Stimulated activated CD8-positive, alpha-beta memory T cell treated with anti-CD3 and anti-CD28 coated beads, Interleukin-7, amount 100 ng/mL, for 4 hours (primary cell): ENCODE measurements around the gene DNLZ.

ENCODE experiments used
- DNase-seq, 2 donors: peaks; one replicate each; pipeline ENCODE4 v3.0.0-alpha.2; 2020; ENCODE audit warnings: low read depth in 2 of 2

DNLZ gene

DNA sequence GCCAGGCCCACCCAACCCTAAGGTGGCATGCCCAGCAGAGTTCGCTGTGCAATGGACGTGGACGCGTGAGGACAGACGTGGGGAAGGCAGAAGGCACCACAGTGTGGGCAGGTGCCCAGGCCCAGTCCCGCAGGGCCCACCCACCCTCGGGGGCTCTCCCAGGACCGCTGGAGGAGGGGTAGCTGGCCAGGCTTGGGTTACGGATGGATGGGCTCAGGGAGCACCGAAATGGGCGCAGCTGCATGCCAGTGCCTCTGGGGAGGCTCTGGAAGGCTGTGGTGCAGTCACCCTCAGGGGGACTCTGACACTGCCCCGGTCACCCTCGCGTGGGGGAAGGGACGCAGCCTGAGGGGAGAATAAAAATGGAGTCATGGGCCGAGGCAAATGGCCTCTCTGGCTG lies 45.8 kb downstream of the DNLZ start:
- no peak for DNase-seq

- no peak for DNase-seq
Observed at GRCh38 chr9:136316896-136317676, 46.5 kb downstream of the DNLZ start.

DNA sequence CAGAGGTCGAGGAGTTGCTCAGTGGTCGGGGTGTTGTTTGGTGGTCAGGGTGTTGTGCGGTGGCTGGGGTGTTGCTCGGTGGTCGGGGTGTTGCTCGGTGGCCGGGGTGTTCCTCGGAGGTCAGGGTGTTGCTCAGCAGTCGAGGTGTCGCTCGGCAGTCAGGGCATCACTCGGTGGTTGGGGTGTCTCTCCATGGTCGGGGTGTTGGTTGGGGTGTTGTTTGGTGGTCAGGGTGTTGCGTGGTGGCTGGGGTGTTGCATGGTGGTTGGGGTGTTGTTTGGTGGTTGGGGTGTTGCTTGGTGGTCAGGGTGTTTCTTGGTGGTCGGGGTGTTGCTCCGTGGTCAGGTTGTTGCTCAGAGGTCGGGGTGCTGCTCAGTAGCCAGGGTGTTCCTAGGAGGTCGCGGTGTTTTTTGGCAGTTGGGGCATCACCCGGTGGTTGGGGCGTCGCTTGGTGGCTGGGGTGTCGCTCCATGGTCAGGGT lies 47.2 kb downstream of the DNLZ start:
- DNase-seq: peak; percentile 15 to 27

DNA sequence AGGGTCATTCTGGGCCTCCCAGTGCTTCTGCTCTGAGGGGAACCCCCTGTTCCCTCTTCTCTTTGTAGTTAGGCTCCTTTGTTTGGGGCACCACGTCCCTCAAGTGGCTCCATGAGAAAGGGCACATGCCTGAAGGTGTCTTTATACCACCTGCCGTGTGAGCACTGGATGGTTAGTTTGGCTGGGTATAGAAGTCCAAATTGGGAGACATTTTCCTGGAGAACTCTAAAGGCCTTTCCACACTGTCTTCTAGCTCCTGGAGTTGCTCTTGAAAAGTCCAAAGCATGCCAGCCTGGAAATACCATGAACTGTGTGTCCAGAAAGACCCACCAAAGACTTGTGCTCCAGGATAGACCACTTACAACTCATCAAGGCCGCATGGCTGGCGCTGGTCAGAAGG lies 48.6 kb downstream of the DNLZ start:
- DNase-seq: no peak

DNA sequence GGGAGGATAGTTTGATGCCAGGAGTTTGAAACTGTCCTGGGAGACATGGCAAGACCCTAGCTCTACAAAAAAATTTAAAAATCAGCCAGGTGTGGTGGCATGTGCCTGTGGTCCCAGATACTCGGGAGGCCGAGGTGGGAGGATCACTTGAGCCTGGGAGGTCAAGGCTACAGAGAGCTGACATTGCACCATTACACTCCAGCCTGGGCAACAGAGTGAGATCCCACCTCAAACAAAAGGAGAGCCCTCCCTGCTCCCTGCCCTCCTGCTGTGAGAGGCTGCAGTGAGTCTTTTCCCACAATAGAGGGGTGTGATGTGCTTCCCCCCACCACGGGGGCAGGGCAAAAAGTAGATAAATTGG lies 49.5 kb downstream of the DNLZ start:
- no peak for DNase-seq

GRCh38 chr9:136313111-136314055 lies 50.2 kb downstream of the DNLZ start:
- no peak for DNase-seq

GRCh38 chr9:136312436-136312835 lies 51.1 kb downstream of the DNLZ start:
- DNase-seq: peak; percentile 13 to 23

DNA sequence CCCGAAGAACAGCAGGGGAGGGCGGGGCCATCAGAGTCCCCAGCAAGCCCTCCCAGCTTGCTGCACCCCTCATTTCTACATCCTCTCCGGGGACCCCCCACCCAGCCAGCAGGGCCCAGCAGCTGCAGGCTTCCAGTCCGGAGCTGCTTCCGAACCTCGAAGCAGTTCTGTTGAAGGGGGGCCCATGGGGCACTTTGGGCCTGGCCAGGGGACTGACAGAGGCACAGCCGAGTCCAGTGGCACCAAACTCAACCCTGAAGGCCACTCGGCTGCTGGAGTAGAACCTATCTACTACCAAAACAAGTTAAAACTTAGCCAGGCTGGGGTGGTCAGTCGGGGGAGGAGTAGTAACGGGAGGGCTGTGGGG lies 51.6 kb downstream of the DNLZ start:
- DNase-seq: no peak

DNA sequence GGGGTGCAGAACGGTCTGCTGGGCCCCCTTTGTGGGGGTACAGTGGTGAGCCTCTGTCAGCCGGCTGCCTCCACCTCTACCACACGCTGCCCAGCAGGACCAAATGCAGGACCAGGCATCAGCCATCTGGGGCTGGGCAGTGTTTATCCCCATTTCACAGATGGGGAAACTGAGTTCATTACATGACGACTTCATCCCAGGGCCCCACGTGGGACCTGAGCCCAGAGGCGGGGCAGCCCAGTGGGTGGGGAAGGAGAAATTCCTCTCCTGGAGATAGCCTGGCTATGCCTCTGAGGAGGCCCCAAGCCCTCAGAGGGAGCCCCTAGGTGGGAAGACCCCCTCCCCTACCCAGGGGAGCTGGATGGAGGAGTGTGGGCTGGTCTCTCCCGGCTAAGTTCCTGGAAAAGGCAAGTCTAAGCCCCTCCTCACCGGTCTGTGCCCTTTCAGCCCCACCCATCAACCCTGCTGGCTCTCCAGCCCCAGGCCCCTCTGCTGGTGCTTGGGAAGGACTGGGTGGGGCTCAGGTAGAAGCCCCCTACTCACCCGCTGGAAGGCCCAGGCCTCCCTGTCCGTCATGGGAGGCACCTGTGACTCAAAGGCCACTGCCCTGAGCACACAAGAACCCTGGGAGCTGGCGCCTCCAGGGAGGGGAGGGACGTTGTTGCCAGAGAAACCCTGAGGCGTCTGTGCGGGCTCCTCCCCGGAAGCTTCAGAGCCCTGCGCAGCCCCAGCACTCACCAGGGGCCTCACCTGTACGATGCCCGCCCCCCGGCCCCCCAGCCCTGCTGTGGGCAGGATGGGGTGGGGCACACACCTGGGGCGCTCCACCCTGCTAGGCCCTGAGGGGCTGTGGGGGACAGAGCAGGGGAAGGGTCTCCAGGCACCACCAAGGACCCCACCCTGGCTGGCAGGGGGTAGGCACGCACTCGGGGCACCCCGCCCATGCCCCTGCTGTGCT lies 52.2 kb downstream of the DNLZ start:
- no peak for DNase-seq

DNA sequence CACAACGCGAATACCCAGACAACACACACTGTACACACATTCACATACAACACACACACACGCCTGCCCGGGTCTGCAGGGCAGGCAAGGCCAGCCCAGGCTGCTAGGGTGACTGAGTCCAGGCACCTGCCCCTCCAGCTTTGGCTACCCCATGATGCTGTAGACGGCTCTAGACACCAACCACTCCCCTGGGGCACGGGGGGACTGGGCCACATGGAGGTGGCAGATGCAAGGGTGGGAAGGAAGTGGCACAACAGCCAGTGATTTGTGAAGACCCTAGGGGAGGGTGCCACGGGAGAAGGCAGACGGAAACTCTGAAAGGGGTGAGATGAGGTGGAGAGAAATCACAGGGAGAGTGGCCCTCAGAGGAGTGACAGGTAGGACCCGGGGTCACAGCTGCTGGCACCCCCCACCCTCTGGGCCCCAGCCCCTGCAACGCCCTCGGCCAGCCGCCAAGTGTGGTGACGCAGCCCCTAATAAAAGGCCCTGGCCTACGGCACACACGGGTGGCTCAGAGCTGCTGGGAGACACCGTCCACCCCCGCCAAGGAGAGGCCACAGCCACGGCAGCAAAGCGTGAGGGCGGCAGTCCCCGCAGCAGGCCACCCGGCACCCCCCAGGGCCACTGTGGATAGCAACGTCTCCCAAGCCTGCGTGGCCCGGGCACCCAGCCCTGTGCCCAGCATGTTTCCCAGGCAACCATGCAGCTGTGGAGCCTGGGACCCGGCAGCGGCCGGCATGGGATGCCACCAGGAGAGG lies 53.1 kb downstream of the DNLZ start:
- DNase-seq: no peak

DNA sequence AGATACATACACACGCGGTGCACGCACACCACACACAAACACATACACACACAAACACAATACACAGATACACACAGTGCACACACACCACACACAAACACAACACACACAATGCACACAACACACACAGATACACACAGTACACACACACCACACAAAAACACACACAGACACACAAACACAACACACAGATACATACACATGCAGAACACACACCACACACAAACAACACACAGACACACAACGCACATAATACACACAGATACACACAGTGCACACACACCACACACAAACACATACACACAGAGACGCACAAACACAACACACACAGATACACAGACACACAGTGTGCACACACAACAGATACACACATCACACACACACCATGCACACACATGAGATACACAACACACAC lies 53.7 kb downstream of the DNLZ start:
- DNase-seq: no peak
